ENCODE results near the gene CERK.
"Not testable (repeated sequence)": the region's sequence is repeated elsewhere in the genome, so short reads cannot be mapped to it uniquely, and the experiment has no call there.

The CERK gene

GRCh38 chr22:46638601-46639431, 99.2 kb downstream of the CERK start:
- DNase-seq: no peak

GRCh38 chr22:46637711-46638600, 100.1 kb downstream of the CERK start:
- DNase-seq: no peak

- DNase-seq: no peak
These were observed 101.6 kb downstream of the CERK start for GRCh38 chr22:46636221-46637002.

GRCh38 chr22:46635756-46636155, 102.3 kb downstream of the CERK start:
- DNase-seq: no peak

- not testable (repeated sequence) for DNase-seq
These were observed 102.9 kb downstream of the CERK start for GRCh38 chr22:46634973-46635685.

Measured in activated CD4-positive, alpha-beta T cell treated with anti-CD3 and anti-CD28 coated beads for 1 hour (primary cell).